Fibroblast of skin of scalp (primary cell): ENCODE data around the gene NTHL1.

Experiments used
- DNase-seq: peaks from one replicate; pipeline ENCODE4 v3.0.0-alpha.2; 2013

Gene NTHL1

DNA sequence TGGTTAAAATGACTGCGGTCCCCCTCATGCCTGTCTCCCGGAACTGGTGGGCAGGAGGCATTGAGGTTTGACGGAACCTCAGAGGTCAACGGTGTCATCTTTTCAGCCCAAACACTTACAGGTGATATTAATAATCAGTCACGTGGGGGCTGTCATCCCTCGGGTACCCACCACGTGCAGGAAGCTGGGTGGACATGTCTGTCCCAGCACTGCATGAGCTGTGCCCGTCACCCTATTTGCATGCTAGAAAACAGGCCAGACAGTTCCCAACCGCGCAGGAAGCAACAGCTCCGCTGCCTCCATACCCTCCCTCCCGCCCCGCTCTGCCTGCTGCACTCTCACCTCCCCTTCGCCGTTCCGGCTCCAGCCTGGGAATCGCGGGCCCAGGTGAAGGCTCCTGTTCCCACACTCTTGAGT is 56.5 kb downstream of the NTHL1 start:
- no peak for DNase-seq

DNA sequence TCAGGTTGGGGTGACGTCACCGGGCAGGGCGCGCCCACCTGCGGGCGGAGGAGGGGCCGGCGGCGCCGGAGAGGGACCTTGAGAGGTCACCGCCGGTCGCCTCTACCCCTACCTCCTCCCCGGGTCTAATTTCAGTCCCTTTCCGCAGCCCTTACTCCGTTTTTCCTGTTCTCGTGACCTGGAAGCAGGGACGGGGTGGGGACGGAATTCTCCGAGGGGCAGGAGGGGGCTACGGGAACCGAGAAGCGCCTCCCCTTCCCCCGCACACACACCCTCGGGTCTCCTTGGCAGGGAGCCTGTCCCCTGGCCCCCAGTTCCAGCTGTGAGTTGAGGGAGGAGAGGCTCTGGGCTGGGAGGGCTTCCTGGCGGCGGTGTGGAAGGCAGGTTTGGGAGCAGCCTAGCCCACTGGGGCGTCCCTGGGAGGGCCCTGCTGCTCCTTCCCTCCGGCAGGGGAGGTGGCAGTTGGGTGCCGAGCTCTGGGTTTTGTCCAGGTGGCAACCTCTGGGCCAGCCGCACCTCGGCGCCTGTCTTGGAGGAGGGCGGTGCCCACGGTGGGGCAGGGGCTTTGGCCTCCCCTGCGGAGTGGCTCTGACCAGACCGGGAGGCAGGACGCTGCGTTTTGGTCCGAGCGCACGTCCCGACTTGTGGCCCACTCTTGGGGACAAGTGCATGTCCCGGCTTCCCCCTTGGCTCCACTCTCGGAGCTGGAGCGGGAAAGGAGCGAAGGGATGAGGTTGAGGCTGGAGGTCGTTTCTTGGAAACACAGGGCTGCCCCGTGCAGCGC is 57.1 kb downstream of the NTHL1 start:
- no peak for DNase-seq

DNA sequence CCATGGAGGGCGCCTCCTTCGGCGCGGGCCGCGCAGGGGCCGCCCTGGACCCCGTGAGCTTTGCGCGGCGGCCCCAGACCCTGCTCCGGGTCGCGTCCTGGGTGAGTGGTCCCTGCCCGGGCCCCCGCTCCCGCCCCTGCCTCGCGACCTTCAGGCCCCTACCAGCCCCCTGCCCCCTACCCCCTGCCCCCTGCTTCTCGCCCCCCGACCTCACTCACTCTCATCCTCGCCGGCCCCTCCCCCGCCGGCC is 57.6 kb downstream of the NTHL1 start:
- DNase-seq = no peak
